Brain microvascular endothelial cell (primary cell): ENCODE data around the gene EXOC6B.
"Not testable (repeated sequence)": the region's sequence is repeated elsewhere in the genome, so short reads cannot be mapped to it uniquely, and the experiment has no call there.

ENCODE experiments used
- DNase-seq: peaks from one replicate; pipeline ENCODE4 v3.0.0-alpha.2; 2020
- H3K27ac ChIP-seq: fragments of 250-450 bp; sonication (Bioruptor Pico); 2 replicates; pipeline ENCODE4 v1.5.1; 2020; ENCODE audit warnings: mild to moderate bottlenecking, moderate library complexity
- H3K27me3 ChIP-seq: fragments of 250-450 bp; sonication (Bioruptor Pico); replicated peaks from 2 replicates; pipeline ENCODE4 v1.5.1; 2020; ENCODE audit warnings: mild to moderate bottlenecking
- H3K36me3 ChIP-seq: fragments of 250-450 bp; sonication (Bioruptor Pico); replicated peaks from 2 replicates; pipeline ENCODE4 v1.5.1; 2020; ENCODE audit warnings: mild to moderate bottlenecking
- H3K4me3 ChIP-seq: 2 replicates; pipeline ENCODE4 v1.5.1; 2011; ENCODE audit warnings: low read depth, mild to moderate bottlenecking, control low read depth, low read length, moderate library complexity
- CTCF ChIP-seq: IDR thresholded peaks from 2 replicates; pipeline ENCODE4 v1.5.1; 2011; ENCODE audit warnings: low read depth, mild to moderate bottlenecking, moderate library complexity, low read length, control low read depth, inconsistent platforms; ENCODE audit errors: missing control alignments
- in situ Hi-C: cut with HindIII; loops from 2 replicates; pipeline ENCODE4 v1.10.0; 2017; ENCODE audit warnings: low sequenced_read_pairs, low pct_ligation_motif_present

Gene EXOC6B

GRCh38 chr2:72425996-72426395 lies 399.8 kb downstream of the EXOC6B start:
- no peak for TF ChIP-seq CTCF
- Histone ChIP-seq H3K4me3 (no peak overlapping the region), H3K36me3 (no peaks in the 10 kb centered on the region), H3K27ac (no peak overlapping the region), H3K27me3 (no peaks in the 10 kb centered on the region)
- DNase-seq, result no peak
- in situ Hi-C loops, result no loop called here

- no peak for TF ChIP-seq CTCF
- Histone ChIP-seq H3K4me3 (no peak overlapping the region), H3K27me3 (no peaks in the 10 kb centered on the region), H3K27ac (no peak overlapping the region), H3K36me3 (no peaks in the 10 kb centered on the region)
- no peak for DNase-seq
- in situ Hi-C loops, result no loop called here
Measured at GRCh38 chr2:72423756-72424155, 402.1 kb downstream of the EXOC6B start.

- H3K27ac ChIP-seq, DNase-seq, H3K27me3 ChIP-seq, H3K4me3 ChIP-seq, H3K36me3 ChIP-seq, in situ Hi-C loops: not testable (repeated sequence)
Measured at GRCh38 chr2:72421771-72422379, 404.0 kb downstream of the EXOC6B start.

GRCh38 chr2:72415781-72416475 lies 409.9 kb downstream of the EXOC6B start:
- TF ChIP-seq CTCF, result no peak
- Histone ChIP-seq H3K36me3 (no peaks in the 10 kb centered on the region), H3K27me3 (no peaks in the 10 kb centered on the region), H3K27ac (no peak overlapping the region), H3K4me3 (no peak overlapping the region)
- DNase-seq, result no peak
- in situ Hi-C loops, result no loop called here

GRCh38 chr2:72415241-72415661 lies 410.6 kb downstream of the EXOC6B start:
- Histone ChIP-seq H3K27ac (no peak overlapping the region), H3K36me3 (no peaks in the 10 kb centered on the region), H3K27me3 (no peaks in the 10 kb centered on the region), H3K4me3 (no peak overlapping the region)
- DNase-seq, result no peak
- in situ Hi-C loops, result no loop called here
- TF ChIP-seq CTCF, result no peak

- H3K36me3 ChIP-seq, result no peaks in the 10 kb centered on the region
- H3K27ac ChIP-seq, result no peak overlapping the region
- H3K4me3 ChIP-seq, result no peak overlapping the region
- in situ Hi-C loops, result no loop called here
- DNase-seq, result no peak
- H3K27me3 ChIP-seq, result no peaks in the 10 kb centered on the region
- TF ChIP-seq CTCF, result no peak
Measured at GRCh38 chr2:72414137-72414760, 411.6 kb downstream of the EXOC6B start.
